Erythroblast (primary cell): ENCODE measurements around the gene BAX.

ENCODE experiments used
- GATA1 ChIP-seq: IDR thresholded peaks from 2 replicates; pipeline ENCODE4 v1.6.1; 2011; ENCODE audit warnings: low read depth, mild to moderate bottlenecking, control low read depth, low read length, moderate library complexity
- POLR2A ChIP-seq: IDR thresholded peaks from 2 replicates; pipeline ENCODE4 v1.6.1; 2011; ENCODE audit warnings: mild to moderate bottlenecking, low read length

GRCh38 chr19:48965806-48966540, 11.3 kb downstream of the BAX start:
- no peak for TF ChIP-seq POLR2A
- no peak for TF ChIP-seq GATA1
